GM12878 (cell line): Measurements from ENCODE around the gene ENTREP1. TPM values are rescaled to one million over a fixed set of nuclear protein-coding genes. Genes with fewer than 3 reads are reported as not detected.

ENCODE experiments used
- ATAC-seq: fragments of 200-7000 bp; cut with Tn5 transposase; 3 replicates; pipeline ENCODE4 v1.9.1; 2020; ENCODE audit warnings: mild to moderate bottlenecking, moderate library complexity
- BruUV-seq: library from RNA; stranded (reverse); fragments of 400-500 nt; replicated peaks from 2 replicates; lab custom pipeline; 2021; lab: Mats Ljungman, UMichigan
- CTCF ChIA-PET: fragments of 300-600 bp; sonication (Branson Sonifier 250); formaldehyde crosslinking; extraction: SDS; loops from one replicate; lab custom pipeline; 2021; ENCODE audit warnings: inconsistent platforms; lab: Yijun Ruan, JAX
- POLR2A ChIA-PET: fragments of 350-600 bp; formaldehyde crosslinking; extraction: SDS; loops from one replicate; lab custom pipeline; 2021; ENCODE audit warnings: inconsistent platforms; lab: Charles Lee
- RAD21 ChIA-PET: fragments of 300-600 bp; sonication (Branson Sonifier 250); formaldehyde crosslinking; loops from one replicate; lab custom pipeline; 2023; ENCODE audit warnings: antibody characterized with exemption; ENCODE audit not compliant: unreplicated experiment; lab: Charles Lee
- SMC1A ChIA-PET: fragments of 300-600 bp; sonication (Branson Sonifier 250); formaldehyde crosslinking; loops from one replicate; lab custom pipeline; 2023; ENCODE audit not compliant: unreplicated experiment, uncharacterized antibody; lab: Charles Lee
- DNase-seq: peaks from one replicate; pipeline ENCODE4 v3.0.0-alpha.2; 2011; ENCODE audit warnings: low read depth, low spot score
- FAIRE-seq: peaks from 3 replicates; lab custom pipeline; 2011; peaks lifted over from hg19 to GRCh38; lab: Jason Lieb, UNC
- H2AFZ ChIP-seq: 2 replicates; pipeline ENCODE4 v1.6.0; 2011; ENCODE audit warnings: low read depth, low read length, control low read depth; ENCODE audit not compliant: control insufficient read depth
- H3K27ac ChIP-seq: 2 replicates; pipeline ENCODE4 v1.5.1; 2011; ENCODE audit warnings: control low read depth; ENCODE audit not compliant: control insufficient read depth, insufficient read depth
- H3K27me3 ChIP-seq, 2 experiments: replicated peaks in 1 of 2; 2 replicates each; pipeline versions ENCODE4 v1.6.0 to v1.6.1; 2011; ENCODE audit warnings: low read length in 1 of 2; ENCODE audit not compliant: control insufficient read depth in 2 of 2, insufficient read depth in 2 of 2
- H3K36me3 ChIP-seq, 2 experiments: 2 replicates each; pipeline ENCODE4 v1.5.1; 2011; ENCODE audit warnings: low read length in 1 of 2; ENCODE audit not compliant: control insufficient read depth in 2 of 2, insufficient read depth in 2 of 2
- H3K4me1 ChIP-seq: 2 replicates; pipeline ENCODE4 v1.6.1; 2011; ENCODE audit warnings: mild to moderate bottlenecking, low read length, moderate library complexity, mixed read lengths; ENCODE audit not compliant: control insufficient read depth, insufficient read depth
- H3K4me2 ChIP-seq: 2 replicates; pipeline ENCODE4 v1.6.0; 2011; ENCODE audit warnings: control low read depth; ENCODE audit not compliant: control insufficient read depth, insufficient read depth
- H3K4me3 ChIP-seq: fragments of 200-600 bp; sonication (generic); 2 replicates; pipeline ENCODE4 v1.5.1; 2016
- H3K79me2 ChIP-seq: 2 replicates; pipeline ENCODE4 v1.6.0; 2011; ENCODE audit warnings: low read length; ENCODE audit not compliant: control insufficient read depth, insufficient read depth
- H3K9ac ChIP-seq: 2 replicates; pipeline ENCODE4 v1.8.0; 2011; ENCODE audit warnings: low read length, control low read depth, mixed read lengths; ENCODE audit not compliant: control insufficient read depth, insufficient read depth
- H3K9me3 ChIP-seq: replicated peaks from 3 replicates; pipeline ENCODE4 v1.5.1; 2011; ENCODE audit warnings: mild to moderate bottlenecking, low read length; ENCODE audit not compliant: control insufficient read depth, insufficient read depth
- H4K20me1 ChIP-seq: 2 replicates; pipeline ENCODE4 v1.6.0; 2011; ENCODE audit not compliant: control insufficient read depth, insufficient read depth
- CBX5 ChIP-seq: sonication (generic); IDR thresholded peaks from 2 replicates; pipeline ENCODE4 v1.6.1; 2016; ENCODE audit warnings: low read depth, moderate library complexity, mild to moderate bottlenecking, inconsistent platforms
- EZH2 ChIP-seq: IDR thresholded peaks from 2 replicates; pipeline ENCODE4 v1.6.1; 2012; ENCODE audit warnings: low read depth, mild to moderate bottlenecking, control low read depth, inconsistent platforms, low read length, borderline replicate concordance; ENCODE audit not compliant: control insufficient read depth
- IRF4 ChIP-seq: IDR thresholded peaks from 2 replicates; pipeline ENCODE4 v1.6.1; 2011; ENCODE audit warnings: low read depth, low read length
- NFYB ChIP-seq: IDR thresholded peaks from 2 replicates; pipeline ENCODE4 v1.6.1; 2011; ENCODE audit warnings: low read depth, mild to moderate bottlenecking, low read length, improper control_type of control experiment, moderate library complexity; ENCODE audit not compliant: insufficient read depth
- NRF1 ChIP-seq: conservative IDR thresholded peaks from 2 replicates; pipeline ENCODE4 v1.6.1; 2011; ENCODE audit warnings: mild to moderate bottlenecking, low read depth, low read length, improper control_type of control experiment
- ZNF207 ChIP-seq: fragments of 450-650 bp; IDR thresholded peaks from 2 replicates; pipeline ENCODE4 v1.6.1; 2014; ENCODE audit warnings: antibody characterized with exemption, mild to moderate bottlenecking, borderline replicate concordance
- ZZZ3 ChIP-seq: IDR thresholded peaks from 2 replicates; pipeline ENCODE4 v1.6.1; 2011; ENCODE audit warnings: low read depth; ENCODE audit not compliant: control insufficient read depth, insufficient read length
- WGBS: methylation state at CpG from one replicate; pipeline ENCODE4 v1.1.6; 2016; ENCODE audit warnings: low lambda C conversion rate; ENCODE audit not compliant: insufficient replicate concordance, insufficient coverage; ENCODE audit errors: missing lambda C conversion rate; 5-methylcytosine and 5-hydroxymethylcytosine counted together
- in situ Hi-C: fragments of 300-500 bp; cut with MboI; formaldehyde crosslinking; loops from 9 replicates; pipeline ENCODE4 v1.14.3; 2018; ENCODE audit warnings: mixed read lengths
- intact Hi-C: fragments of 100-400 bp; cut with micrococcal nuclease; formaldehyde crosslinking; loops from one replicate; pipeline ENCODE4 v1.14.2; 2022; ENCODE audit not compliant: unreplicated experiment
- polyA plus RNA-seq, 11 experiments: library from polyadenylated mRNA; depleted of rRNA in 4 of 11; unstranded in 6 of 11; stranded (reverse) in 5 of 11; fragments of >200 nt; fragmentation: Nextera tagmentation in 4 of 11; fragmentation: Illumina TruSeq in 1 of 11; extraction: Ambion mirVana in 4 of 11; extraction: Trizol in 1 of 11; gene quantifications; 1 replicate in 1 of 11; 2 replicates in 10 of 11; pipeline versions ENCODE4 v1.2.1 to v1.2.3, GENCODE V29; 2011 to 2016; ENCODE audit warnings: inconsistent platforms in 2 of 11, missing spikeins in 2 of 11, low read depth in 1 of 11
- total RNA-seq, 4 experiments: library from RNA; depleted of rRNA in 3 of 4; stranded (reverse); fragments of >200 nt in 3 of 4; fragmentation: Illumina TruSeq in 1 of 4; extraction: Trizol in 1 of 4; gene quantifications; 2 replicates each; pipeline versions ENCODE4 v1.2.1 to v1.2.3, GENCODE V29; 2013 to 2021
- TF ChIP-seq, protein P1 (sequence below): fragments of 450-650 bp; formaldehyde crosslinking; IDR thresholded peaks from 2 replicates; pipeline ENCODE4 v1.4.0; 2020; ENCODE audit warnings: mild to moderate bottlenecking, moderate library complexity
- TF ChIP-seq, protein P2 (sequence below): fragments of 450-650 bp; IDR thresholded peaks from 2 replicates; pipeline ENCODE4 v1.6.1; 2017; ENCODE audit warnings: mild to moderate bottlenecking, moderate library complexity

The ENTREP1 gene
- total and polyA plus RNA-seq, 10 of the 15 experiments (the other 5 are each of a cell fraction or from before 2014, with no cell fraction given), result not detected

DNA sequence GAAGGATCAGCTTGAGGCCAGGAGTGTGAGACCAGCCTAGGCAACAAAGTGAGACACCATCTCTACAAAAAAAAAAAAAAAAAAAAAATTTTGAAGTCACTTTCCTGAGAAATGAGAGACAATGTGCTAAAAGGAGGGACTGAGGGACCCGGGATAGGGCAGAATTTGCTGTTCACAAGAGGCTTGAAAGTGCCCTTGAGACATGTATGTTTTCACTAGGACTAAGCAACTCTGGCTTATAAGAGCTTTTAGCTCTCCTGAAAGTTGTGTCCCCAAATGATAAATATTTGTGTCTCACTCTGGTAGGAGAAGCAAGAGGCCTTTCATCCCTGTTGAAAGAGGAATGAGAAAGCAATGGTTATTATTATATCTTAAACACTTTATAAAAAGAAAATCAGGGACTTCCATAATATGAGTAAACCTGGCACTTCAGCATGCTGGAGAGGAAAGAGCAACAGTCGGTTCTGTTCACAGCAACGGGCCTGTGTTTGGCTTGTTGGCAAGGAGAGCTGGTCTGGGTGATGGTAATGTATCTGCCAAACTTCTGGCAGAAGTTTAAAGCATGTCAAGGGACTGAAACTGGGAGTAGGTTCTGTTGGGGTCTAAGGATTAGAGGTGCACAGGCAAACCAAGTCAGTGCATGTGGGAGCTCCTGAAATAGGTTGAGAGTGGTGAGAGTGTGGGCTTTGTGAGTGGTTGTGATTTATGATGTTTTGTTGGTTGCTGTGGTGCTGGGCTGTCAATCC is 32.2 kb downstream of the ENTREP1 start:
- intact Hi-C loops (no loop called here), in situ Hi-C loops (no loop called here)
- ChIA-PET SMC1A (no interaction called here), CTCF (no interaction called here), RAD21 (no interaction called here), POLR2A (no interaction called here)
- TF ChIP-seq NFYB (no peak), IRF4 (no peak), EZH2 (no peak), CBX5 (no peak), NRF1 (no peak), ZZZ3 (no peak), ZNF207 (no peak)
- TF ChIP-seq, protein P1, sequence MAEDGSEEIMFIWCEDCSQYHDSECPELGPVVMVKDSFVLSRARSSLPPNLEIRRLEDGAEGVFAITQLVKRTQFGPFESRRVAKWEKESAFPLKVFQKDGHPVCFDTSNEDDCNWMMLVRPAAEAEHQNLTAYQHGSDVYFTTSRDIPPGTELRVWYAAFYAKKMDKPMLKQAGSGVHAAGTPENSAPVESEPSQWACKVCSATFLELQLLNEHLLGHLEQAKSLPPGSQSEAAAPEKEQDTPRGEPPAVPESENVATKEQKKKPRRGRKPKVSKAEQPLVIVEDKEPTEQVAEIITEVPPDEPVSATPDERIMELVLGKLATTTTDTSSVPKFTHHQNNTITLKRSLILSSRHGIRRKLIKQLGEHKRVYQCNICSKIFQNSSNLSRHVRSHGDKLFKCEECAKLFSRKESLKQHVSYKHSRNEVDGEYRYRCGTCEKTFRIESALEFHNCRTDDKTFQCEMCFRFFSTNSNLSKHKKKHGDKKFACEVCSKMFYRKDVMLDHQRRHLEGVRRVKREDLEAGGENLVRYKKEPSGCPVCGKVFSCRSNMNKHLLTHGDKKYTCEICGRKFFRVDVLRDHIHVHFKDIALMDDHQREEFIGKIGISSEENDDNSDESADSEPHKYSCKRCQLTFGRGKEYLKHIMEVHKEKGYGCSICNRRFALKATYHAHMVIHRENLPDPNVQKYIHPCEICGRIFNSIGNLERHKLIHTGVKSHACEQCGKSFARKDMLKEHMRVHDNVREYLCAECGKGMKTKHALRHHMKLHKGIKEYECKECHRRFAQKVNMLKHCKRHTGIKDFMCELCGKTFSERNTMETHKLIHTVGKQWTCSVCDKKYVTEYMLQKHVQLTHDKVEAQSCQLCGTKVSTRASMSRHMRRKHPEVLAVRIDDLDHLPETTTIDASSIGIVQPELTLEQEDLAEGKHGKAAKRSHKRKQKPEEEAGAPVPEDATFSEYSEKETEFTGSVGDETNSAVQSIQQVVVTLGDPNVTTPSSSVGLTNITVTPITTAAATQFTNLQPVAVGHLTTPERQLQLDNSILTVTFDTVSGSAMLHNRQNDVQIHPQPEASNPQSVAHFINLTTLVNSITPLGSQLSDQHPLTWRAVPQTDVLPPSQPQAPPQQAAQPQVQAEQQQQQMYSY (CRISPR knock-in tag), result no peak
- TF ChIP-seq, protein P2, sequence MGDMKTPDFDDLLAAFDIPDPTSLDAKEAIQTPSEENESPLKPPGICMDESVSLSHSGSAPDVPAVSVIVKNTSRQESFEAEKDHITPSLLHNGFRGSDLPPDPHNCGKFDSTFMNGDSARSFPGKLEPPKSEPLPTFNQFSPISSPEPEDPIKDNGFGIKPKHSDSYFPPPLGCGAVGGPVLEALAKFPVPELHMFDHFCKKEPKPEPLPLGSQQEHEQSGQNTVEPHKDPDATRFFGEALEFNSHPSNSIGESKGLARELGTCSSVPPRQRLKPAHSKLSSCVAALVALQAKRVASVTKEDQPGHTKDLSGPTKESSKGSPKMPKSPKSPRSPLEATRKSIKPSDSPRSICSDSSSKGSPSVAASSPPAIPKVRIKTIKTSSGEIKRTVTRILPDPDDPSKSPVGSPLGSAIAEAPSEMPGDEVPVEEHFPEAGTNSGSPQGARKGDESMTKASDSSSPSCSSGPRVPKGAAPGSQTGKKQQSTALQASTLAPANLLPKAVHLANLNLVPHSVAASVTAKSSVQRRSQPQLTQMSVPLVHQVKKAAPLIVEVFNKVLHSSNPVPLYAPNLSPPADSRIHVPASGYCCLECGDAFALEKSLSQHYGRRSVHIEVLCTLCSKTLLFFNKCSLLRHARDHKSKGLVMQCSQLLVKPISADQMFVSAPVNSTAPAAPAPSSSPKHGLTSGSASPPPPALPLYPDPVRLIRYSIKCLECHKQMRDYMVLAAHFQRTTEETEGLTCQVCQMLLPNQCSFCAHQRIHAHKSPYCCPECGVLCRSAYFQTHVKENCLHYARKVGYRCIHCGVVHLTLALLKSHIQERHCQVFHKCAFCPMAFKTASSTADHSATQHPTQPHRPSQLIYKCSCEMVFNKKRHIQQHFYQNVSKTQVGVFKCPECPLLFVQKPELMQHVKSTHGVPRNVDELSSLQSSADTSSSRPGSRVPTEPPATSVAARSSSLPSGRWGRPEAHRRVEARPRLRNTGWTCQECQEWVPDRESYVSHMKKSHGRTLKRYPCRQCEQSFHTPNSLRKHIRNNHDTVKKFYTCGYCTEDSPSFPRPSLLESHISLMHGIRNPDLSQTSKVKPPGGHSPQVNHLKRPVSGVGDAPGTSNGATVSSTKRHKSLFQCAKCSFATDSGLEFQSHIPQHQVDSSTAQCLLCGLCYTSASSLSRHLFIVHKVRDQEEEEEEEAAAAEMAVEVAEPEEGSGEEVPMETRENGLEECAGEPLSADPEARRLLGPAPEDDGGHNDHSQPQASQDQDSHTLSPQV, result no peak
- no peaks in the 10 kb centered on the region for H3K4me1 ChIP-seq
- no peak overlapping the region for H2AFZ ChIP-seq
- H3K9ac ChIP-seq, result no peak overlapping the region
- H3K36me3 ChIP-seq, result no peaks in the 10 kb centered on the region
- FAIRE-seq, result no peak
- no peak for ATAC-seq
- H3K9me3 ChIP-seq, result no peaks in the 10 kb centered on the region
- no peak overlapping the region for H3K4me2 ChIP-seq
- H4K20me1 ChIP-seq, result no peaks in the 10 kb centered on the region
- no peaks in the 10 kb centered on the region for H3K27me3 ChIP-seq
- BruUV-seq, result no TSS peak
- DNase-seq, result no peak
- no peak overlapping the region for H3K4me3 ChIP-seq
- WGBS, result 0% methylated on average over 3 of the region's 3 CpGs
- H3K79me2 ChIP-seq, result no peaks in the 10 kb centered on the region
- H3K27ac ChIP-seq, result no peak overlapping the region
